ENCODE data around the gene CMTM2. TPM values are rescaled to one million over a fixed set of nuclear protein-coding genes. Genes with fewer than 3 reads are reported as not detected.
"Not testable (repeated sequence)": the region's sequence is repeated elsewhere in the genome, so short reads cannot be mapped to it uniquely, and the experiment has no call there.

Gene CMTM2
- total RNA-seq, 8 experiments from 2014 or later = 0.63 to 1.1 (median 0.90) TPM; not detected in 5

DNA sequence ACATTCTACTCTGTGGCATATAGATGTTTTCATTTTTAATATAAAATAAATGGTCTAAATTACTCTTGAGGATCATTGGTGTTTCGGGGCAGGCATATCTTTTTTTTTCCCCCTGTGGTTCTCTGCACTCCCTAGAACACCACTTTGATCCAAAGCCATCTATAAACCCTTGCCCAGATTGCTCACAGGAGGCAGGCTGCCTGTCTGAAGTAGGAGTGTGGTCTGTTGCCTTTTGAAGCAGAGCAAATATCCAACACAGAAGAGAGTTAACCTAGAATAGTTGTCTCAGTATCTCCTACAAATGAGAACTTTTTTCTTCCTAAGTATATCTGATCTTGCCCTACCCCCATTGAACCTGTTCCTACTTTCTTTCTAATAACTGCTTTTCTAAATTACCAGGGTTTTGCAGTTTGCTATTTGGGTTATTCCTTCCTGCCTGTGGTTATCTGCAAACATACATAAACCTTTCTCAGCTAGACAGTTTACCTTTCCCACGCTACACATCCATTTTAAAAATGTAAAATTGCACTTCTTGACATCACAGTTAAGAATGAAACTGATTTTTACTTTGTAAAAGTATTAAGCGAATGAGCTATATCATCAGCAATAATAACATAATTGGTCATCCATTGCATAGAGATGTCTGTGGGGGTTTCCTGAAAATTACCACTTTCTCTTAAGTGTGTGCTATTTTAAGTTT lies 17.7 kb upstream of the CMTM2 start:
- no peaks in the 10 kb centered on the region for H3K4me1 ChIP-seq (replicated peaks in 1 of 2)
- 86 to 100% (median 100%) methylated on average over 1 to 3 of the region's 3 CpGs; no CpG with 5 or more reads in 1 of the 10 experiments for WGBS, 10 experiments
- no peak overlapping the region for H3K27ac ChIP-seq
- in situ Hi-C loops (cut with MboI; ENCODE audit: low pct_unique_long_range_greater_than_20kb in 2 of 9, low sequenced_read_pairs in 9 of 9, unreplicated experiment in 9 of 9) = loop anchor here in 1 of 9 experiments (25.0 kb wide), 1 partner anchor 149 kb away; no protein-coding TSS in a partner anchor
- no peak overlapping the region for H3K4me3 ChIP-seq
- no peak for ATAC-seq (replicated peaks in 6 of 8)

DNA sequence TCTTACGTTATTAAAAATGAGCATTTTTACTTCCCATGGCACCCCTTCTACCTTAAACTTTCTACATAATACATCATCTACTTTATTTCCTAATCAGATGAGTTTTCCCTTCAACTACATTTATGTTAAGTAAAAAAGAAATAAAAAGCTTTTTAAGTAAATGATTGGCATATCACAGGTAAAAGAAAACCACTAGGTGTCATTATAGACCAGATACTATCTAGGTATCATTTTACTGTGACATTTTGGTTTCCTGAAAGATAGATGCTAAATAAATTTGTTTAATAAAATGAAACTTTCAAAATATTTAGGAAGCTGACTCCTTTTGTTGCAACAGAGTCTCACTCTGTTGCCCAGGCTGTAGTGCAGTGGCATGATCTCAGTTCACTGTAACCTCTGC lies 16.9 kb upstream of the CMTM2 start:
- no peak overlapping the region for H3K4me3 ChIP-seq
- no peaks in the 10 kb centered on the region for H3K4me1 ChIP-seq (replicated peaks in 1 of 2)
- 83 to 100% (median 97%) methylated on average over 1 of the region's 1 CpG; no CpG with 5 or more reads in 2 of the 10 experiments for WGBS, 10 experiments
- H3K27ac ChIP-seq = no peak overlapping the region
- in situ Hi-C loops (cut with MboI; ENCODE audit: low pct_unique_long_range_greater_than_20kb in 2 of 9, low sequenced_read_pairs in 9 of 9, unreplicated experiment in 9 of 9) = loop anchor here in 1 of 9 experiments (25.0 kb wide), 1 partner anchor 150 kb away; no protein-coding TSS in a partner anchor
- no peak for ATAC-seq (replicated peaks in 6 of 8)

GRCh38 chr16:66562986-66563385 lies 16.3 kb upstream of the CMTM2 start:
- WGBS, 10 experiments = 64 to 100% (median 100%) methylated on average over 1 to 2 of the region's 2 CpGs; no CpG with 5 or more reads in 1 of the 10 experiments

GRCh38 chr16:66563574-66564334 lies 15.5 kb upstream of the CMTM2 start:
- H3K4me3 ChIP-seq = no peak overlapping the region
- in situ Hi-C loops (cut with MboI; ENCODE audit: low pct_unique_long_range_greater_than_20kb in 2 of 9, low sequenced_read_pairs in 9 of 9, unreplicated experiment in 9 of 9) = loop anchor here in 1 of 9 experiments (25.0 kb wide), 1 partner anchor 151 kb away; no protein-coding TSS in a partner anchor
- H3K27ac ChIP-seq = no peak overlapping the region
- ATAC-seq (replicated peaks in 6 of 8) = no peak
- H3K4me1 ChIP-seq (replicated peaks in 1 of 2) = no peaks in the 10 kb centered on the region
- 83 to 100% (median 100%) methylated on average over 1 to 2 of the region's 2 CpGs; no CpG with 5 or more reads in 1 of the 10 experiments for WGBS, 10 experiments

More at GRCh38 chr16:66562986-66563385, 16.3 kb upstream of the CMTM2 start:
- H3K4me1 ChIP-seq (replicated peaks in 1 of 2) = no peaks in the 10 kb centered on the region
- no peak overlapping the region for H3K4me3 ChIP-seq
- no peak for ATAC-seq (replicated peaks in 6 of 8)
- in situ Hi-C loops (cut with MboI; ENCODE audit: low pct_unique_long_range_greater_than_20kb in 2 of 9, low sequenced_read_pairs in 9 of 9, unreplicated experiment in 9 of 9) = loop anchor here in 1 of 9 experiments (25.0 kb wide), 1 partner anchor 151 kb away; no protein-coding TSS in a partner anchor
- H3K27ac ChIP-seq = no peak overlapping the region

- ATAC-seq (replicated peaks in 6 of 8) = no peak
- WGBS, 10 experiments = 72 to 100% (median 96%) methylated on average over 2 to 13 of the region's 54 CpGs; no CpG with 5 or more reads in 1 of the 10 experiments
- in situ Hi-C loops (cut with MboI; ENCODE audit: low pct_unique_long_range_greater_than_20kb in 2 of 9, low sequenced_read_pairs in 9 of 9, unreplicated experiment in 9 of 9) = loop anchor here in 1 of 9 experiments (25.0 kb wide), 1 partner anchor 154 kb away; no protein-coding TSS in a partner anchor
- no peak within 1 kb of the TSS for H3K4me3 ChIP-seq
- no peak within 1 kb of the TSS for H3K27ac ChIP-seq
- H3K4me1 ChIP-seq (replicated peaks in 1 of 2) = no peaks in the 10 kb centered on the region
Measured at GRCh38 chr16:66566051-66566901, 13.0 kb upstream of the CMTM2 start, which contains the start of gene CMTM1. CMTM1 (plus strand) TSS chr16:66566439; CDS start chr16:66566514, 75 bp downstream.

- 96% methylated on average over 3 of the region's 3 CpGs; no CpG with 5 or more reads in 9 of the 10 experiments for WGBS, 10 experiments
- not testable (repeated sequence) for H3K4me3 ChIP-seq
Measured at GRCh38 chr16:66567270-66567669, 12.0 kb upstream of the CMTM2 start.

GRCh38 chr16:66568355-66568754 lies 10.9 kb upstream of the CMTM2 start:
- WGBS, 10 experiments = 71 to 100% (median 83%) methylated on average over 1 to 2 of the region's 2 CpGs; no CpG with 5 or more reads in 4 of the 10 experiments
- Histone ChIP-seq H3K4me3 (no peak overlapping the region), H3K27ac (no peak overlapping the region), H3K4me1 (replicated peaks in 1 of 2) (no peaks in the 10 kb centered on the region)
- no peak for ATAC-seq (replicated peaks in 6 of 8)
- in situ Hi-C loops (cut with MboI; ENCODE audit: low pct_unique_long_range_greater_than_20kb in 2 of 9, low sequenced_read_pairs in 9 of 9, unreplicated experiment in 9 of 9) = loop anchor here in 1 of 9 experiments (25.0 kb wide), 1 partner anchor 156 kb away; no protein-coding TSS in a partner anchor

More at GRCh38 chr16:66567270-66567669, 12.0 kb upstream of the CMTM2 start:
- H3K27ac ChIP-seq; ATAC-seq (replicated peaks in 6 of 8); H3K4me1 ChIP-seq (replicated peaks in 1 of 2): not testable (repeated sequence)
- in situ Hi-C loops (cut with MboI; ENCODE audit: low pct_unique_long_range_greater_than_20kb in 2 of 9, low sequenced_read_pairs in 9 of 9, unreplicated experiment in 9 of 9) = loop anchor here in 1 of 9 experiments (25.0 kb wide), 1 partner anchor 155 kb away; no protein-coding TSS in a partner anchor

DNA sequence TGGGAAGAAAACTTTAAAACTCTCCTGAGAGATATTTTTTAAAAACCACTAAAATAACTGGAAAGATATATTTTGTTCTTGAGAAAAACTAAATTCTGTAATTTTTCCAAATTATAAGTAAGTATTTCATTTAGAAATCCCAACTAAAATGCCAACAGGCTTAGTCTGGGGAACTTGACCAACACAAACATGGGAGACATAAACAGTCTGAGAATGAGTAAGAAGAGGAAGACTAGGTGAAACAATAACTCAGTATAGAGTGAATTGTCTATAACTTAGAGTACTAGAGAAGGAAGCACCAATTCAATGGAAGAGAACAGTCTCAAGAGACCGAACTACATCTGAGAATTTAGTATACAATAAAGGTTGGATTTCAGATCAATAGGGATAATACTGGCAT lies 10.1 kb upstream of the CMTM2 start:
- in situ Hi-C loops (cut with MboI; ENCODE audit: low pct_unique_long_range_greater_than_20kb in 2 of 9, low sequenced_read_pairs in 9 of 9, unreplicated experiment in 9 of 9) = loop anchor here in 1 of 9 experiments (25.0 kb wide), 1 partner anchor 157 kb away; no protein-coding TSS in a partner anchor
- Histone ChIP-seq H3K4me3 (no peak overlapping the region), H3K27ac (no peak overlapping the region), H3K4me1 (replicated peaks in 1 of 2) (no peaks in the 10 kb centered on the region)
- WGBS, 10 experiments = 73 to 100% (median 100%) methylated on average over 1 of the region's 1 CpG; no CpG with 5 or more reads in 1 of the 10 experiments
- ATAC-seq (replicated peaks in 6 of 8) = no peak

- in situ Hi-C loops (cut with MboI; ENCODE audit: low pct_unique_long_range_greater_than_20kb in 2 of 9, low sequenced_read_pairs in 9 of 9, unreplicated experiment in 9 of 9) = loop anchor here in 1 of 9 experiments (25.0 kb wide), 1 partner anchor 158 kb away; no protein-coding TSS in a partner anchor
- Histone ChIP-seq H3K4me3 (no peak overlapping the region), H3K27ac (no peak overlapping the region), H3K4me1 (replicated peaks in 1 of 2) (no peaks in the 10 kb centered on the region)
- 0 to 82% (median 64%) methylated on average over 1 to 3 of the region's 3 CpGs; no CpG with 5 or more reads in 2 of the 10 experiments for WGBS, 10 experiments
- ATAC-seq (replicated peaks in 6 of 8) = peak in 6 of 8 experiments; percentile 47 to 94 (median 67)
Measured at GRCh38 chr16:66569827-66570405, 9.3 kb upstream of the CMTM2 start.

DNA sequence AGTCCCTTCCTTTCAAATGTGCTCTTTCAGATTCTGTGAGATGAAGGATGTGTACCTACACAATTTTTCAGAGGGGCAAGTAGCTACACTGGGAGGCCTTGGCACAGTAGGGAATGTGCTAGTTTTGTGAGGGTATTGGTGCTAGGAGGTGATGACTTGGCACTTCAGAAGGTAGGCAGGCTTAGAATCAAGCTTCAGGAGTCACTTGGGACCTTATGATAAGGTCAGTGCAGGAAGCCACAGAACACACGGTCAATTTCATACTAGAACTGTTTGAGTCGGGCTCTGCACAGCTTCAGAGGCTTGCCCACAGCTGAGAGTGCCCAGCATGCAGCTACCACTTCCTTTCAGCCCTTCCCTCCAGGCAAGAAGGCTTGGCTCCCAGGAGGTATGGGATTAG lies 6.9 kb upstream of the CMTM2 start:
- no peak overlapping the region for H3K4me3 ChIP-seq
- H3K4me1 ChIP-seq (replicated peaks in 1 of 2) = no peaks in the 10 kb centered on the region
- no peak overlapping the region for H3K27ac ChIP-seq
- ATAC-seq (replicated peaks in 6 of 8) = no peak
- WGBS, 10 experiments = 58 to 75% methylated on average over 2 of the region's 2 CpGs; no CpG with 5 or more reads in 8 of the 10 experiments
- in situ Hi-C loops (cut with MboI; ENCODE audit: low pct_unique_long_range_greater_than_20kb in 2 of 9, low sequenced_read_pairs in 9 of 9, unreplicated experiment in 9 of 9) = loop anchor here in 1 of 9 experiments (25.0 kb wide), 1 partner anchor 160 kb away; no protein-coding TSS in a partner anchor

DNA sequence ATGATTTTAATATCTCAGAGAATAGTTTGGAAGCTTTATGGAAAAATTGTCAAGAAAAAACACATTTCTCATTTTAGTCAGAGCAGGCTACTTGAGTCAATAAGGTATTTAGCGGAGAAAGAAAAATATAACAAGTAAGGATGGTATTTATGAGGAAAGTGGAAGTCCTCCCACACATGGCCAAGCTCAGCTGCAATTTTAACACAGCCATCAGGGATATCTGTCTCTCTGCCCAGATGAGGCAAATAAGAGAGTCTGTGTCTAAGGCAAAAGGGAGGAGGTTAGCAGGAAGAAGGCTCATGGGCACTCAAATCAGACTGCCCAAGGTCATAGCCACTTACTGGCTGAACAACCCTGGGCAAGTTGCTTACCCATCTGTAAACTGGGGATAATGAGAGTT lies 5.2 kb upstream of the CMTM2 start:
- 50 to 100% (median 67%) methylated on average over 1 of the region's 1 CpG; no CpG with 5 or more reads in 5 of the 10 experiments for WGBS, 10 experiments
- no peak for ATAC-seq (replicated peaks in 6 of 8)
- in situ Hi-C loops (cut with MboI; ENCODE audit: low pct_unique_long_range_greater_than_20kb in 2 of 9, low sequenced_read_pairs in 9 of 9, unreplicated experiment in 9 of 9) = loop anchor here in 1 of 9 experiments (25.0 kb wide), 1 partner anchor 162 kb away; no protein-coding TSS in a partner anchor
- Histone ChIP-seq H3K4me3 (no peak overlapping the region), H3K27ac (no peak overlapping the region), H3K4me1 (replicated peaks in 1 of 2) (no peaks in the 10 kb centered on the region)
